Activated T-cell treated with anti-CD3 and anti-CD28 coated beads for 4 hours (primary cell): Measurements from ENCODE around the gene TRPM2.
"Not testable (repeated sequence)": the region's sequence is repeated elsewhere in the genome, so short reads cannot be mapped to it uniquely, and the experiment has no call there.

Source experiments
- DNase-seq: peaks from one replicate; pipeline ENCODE4 v3.0.0-alpha.2; 2020

TRPM2 gene

GRCh38 chr21:44356160-44356559 lies 2.7 kb downstream of the TRPM2 start:
- DNase-seq: no peak

DNA sequence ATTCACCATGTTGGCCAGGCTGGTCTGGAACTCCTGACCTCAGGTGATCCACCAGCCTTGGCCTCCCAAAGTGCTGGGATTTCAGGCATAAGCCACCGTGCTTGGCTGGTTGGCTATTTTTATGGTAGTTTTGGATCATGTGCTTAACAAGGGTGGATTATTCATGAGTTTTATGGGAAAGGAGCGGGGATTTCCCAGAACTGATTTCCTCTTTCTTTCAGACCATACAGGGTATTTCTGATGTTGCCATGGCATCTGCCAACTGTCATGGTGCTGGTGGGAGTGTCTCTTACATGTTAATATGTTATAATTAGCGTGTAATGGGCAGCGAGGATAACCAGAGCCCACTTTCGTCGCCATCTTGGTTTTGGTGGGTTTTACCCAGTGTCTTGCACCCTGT lies 3.2 kb downstream of the TRPM2 start:
- DNase-seq: no peak

DNA sequence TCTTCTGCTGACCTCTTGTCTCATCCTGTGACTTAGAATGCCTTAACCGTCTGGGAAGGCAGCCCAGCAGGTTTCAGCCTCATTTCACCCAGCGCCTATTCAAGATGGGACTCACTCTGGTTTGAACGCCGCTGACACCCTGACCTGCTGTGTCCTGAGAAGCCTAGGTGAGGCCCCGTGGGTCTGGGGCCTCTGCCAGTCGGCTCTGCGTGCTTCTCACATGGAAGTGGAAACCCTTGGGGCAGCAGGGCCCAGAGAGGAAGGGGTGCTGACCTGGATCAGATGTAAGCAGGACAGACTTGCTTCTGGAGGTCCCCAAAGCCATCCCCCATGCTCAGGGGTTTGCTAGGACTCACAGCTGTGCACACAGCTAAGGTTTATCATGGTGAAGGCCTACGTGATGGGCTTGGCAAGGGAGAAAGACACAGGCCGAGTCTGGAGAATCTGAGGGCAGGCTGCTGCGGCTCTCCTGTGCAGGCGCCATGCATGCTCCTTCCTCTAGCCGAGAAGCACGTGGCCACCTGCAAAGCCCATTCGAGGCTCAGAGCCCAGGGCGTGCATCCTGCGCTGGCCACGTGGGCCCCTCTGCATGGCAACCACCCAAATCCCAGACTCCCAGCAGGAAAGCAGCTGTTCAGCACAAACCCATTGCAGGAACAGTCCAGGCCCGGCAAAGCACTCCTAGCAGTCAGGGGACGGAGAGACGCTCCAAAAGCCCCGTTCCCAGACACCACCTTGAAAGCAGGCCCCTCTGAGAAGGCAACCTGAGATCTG lies 3.8 kb downstream of the TRPM2 start:
- no peak for DNase-seq

DNA sequence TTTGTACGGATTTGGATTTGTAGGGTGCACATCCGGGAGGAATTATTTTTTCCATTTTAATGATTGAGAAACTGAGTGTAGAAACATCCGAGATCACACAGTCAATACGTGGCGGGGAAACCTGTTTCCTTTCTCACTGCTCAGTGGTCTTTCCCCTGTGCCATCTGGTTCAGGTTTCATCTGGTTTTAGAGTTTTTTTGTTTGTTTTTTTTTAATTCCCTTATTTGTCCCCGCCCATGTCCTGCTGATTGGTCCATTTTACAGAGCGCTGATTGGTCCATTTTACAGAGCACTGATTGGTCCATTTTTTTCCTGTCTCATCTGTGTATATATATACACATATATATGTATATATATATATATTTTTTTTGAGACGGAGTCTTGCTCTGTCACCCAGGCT lies 6.0 kb downstream of the TRPM2 start:
- no peak for DNase-seq

DNA sequence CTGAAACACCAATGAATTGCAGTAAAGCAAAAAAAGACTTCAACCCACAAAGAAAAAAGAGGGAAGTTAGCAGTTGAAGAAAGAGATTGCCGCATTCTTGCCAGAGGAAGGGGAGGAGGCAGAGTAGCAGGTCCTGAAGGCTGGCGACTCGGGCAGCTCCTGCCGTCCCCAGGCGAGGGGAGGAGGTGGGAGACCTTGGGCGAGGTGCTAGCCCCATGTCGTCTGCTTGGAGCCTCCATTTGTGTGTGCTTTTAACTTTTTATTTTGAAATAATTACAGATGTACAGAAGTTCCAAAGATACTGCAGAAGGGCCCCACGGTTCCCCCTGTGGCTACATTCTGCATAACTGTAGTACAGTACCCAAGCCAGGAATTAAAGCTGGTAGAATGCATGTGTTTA lies 6.7 kb downstream of the TRPM2 start:
- DNase-seq: no peak

DNA sequence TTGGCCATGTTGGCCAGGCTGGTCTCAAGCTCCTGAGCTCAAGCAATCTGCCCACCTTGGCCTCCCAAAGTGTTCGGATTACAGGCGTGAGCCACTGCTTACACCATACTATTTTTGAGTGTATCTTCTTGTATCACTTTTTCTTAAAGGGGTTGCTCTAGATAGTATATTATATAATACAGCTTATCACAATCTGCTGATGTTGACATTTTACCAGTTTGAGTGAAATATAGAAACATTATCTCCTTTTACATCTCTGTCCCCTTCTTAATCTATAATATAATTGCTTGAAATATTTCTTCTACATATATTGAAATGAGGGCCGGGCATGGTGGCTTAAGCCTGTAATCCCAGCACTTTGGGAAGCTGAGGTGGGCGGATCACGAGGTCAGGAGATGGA lies 8.5 kb downstream of the TRPM2 start:
- DNase-seq: not testable (repeated sequence)

- DNase-seq: no peak
These were observed 9.9 kb downstream of the TRPM2 start for GRCh38 chr21:44363278-44363677.

DNA sequence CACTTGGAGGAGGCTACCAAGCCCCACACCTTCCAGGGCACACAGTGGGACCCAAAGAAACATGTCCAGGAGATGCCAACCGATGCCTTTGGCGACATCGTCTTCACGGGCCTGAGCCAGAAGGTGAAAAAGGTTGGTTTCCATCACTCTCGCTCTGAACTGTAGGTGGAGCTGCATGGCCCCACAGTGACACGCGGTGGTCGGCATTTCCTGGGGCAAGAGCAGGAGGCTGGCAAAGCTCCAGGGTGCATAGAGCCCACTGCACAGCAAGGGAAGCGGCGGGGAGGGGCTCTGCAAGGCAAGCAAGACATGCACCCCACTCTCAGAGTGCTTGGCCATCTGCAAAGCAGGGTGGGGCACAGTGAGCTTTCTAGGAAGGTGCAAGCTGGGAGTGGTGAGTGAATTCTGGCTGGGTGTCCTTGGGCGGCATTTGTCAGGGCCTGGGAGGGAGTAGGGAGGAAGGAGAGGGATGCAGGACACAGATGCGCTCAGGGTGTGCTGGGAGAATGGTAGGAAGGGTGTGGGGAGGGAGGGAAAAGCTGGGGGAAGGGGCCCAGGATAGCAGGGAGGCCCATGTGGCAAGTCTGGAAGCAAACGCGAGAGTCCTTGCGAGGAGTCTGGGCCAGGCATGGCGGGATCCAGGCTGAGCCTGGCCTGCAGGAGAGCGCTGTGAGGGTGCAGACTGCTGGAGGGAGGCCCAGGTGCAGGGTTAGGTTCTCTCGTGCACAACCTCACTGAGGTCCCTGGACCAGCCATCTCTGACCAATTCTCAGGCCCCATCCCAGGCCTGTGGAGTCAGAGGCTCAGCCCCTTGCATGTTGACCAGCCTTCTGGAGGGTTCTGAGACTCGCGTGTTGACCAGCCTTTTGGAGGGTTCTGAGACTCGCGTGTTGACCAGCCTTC lies 11.0 kb downstream of the TRPM2 start:
- DNase-seq: no peak

- DNase-seq: no peak
These were observed 12.0 kb downstream of the TRPM2 start for GRCh38 chr21:44365251-44365966.

DNA sequence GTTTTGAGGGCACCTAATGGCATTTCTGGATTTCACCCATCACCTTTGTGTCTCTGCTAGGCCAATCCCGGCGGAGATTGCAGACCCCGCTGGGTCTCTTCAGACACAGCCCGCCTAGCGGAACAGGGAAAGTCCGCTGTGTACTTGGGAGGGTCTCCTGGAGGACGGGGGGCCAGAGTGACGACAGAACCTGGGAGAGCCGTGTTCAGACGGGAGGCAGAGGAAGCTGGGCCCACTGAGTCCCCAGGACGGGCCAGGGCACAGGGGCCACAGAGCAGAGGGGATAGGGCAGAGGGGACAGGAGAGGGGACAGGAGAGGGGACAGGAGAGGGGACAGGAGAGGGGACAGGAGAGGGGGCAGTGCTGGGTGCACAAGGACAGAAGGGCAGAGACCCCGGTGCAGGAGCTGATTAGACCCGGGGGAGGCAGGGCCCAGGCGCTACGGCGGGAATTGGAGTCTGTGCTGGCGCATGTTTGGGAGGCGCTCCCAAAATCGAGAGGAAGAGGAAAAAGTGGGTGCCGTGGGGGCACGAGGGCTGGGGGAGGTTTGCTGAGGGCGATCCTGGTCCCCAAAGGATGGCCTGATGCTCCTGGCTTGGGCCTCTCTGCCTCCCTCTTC lies 12.7 kb downstream of the TRPM2 start:
- no peak for DNase-seq

DNA sequence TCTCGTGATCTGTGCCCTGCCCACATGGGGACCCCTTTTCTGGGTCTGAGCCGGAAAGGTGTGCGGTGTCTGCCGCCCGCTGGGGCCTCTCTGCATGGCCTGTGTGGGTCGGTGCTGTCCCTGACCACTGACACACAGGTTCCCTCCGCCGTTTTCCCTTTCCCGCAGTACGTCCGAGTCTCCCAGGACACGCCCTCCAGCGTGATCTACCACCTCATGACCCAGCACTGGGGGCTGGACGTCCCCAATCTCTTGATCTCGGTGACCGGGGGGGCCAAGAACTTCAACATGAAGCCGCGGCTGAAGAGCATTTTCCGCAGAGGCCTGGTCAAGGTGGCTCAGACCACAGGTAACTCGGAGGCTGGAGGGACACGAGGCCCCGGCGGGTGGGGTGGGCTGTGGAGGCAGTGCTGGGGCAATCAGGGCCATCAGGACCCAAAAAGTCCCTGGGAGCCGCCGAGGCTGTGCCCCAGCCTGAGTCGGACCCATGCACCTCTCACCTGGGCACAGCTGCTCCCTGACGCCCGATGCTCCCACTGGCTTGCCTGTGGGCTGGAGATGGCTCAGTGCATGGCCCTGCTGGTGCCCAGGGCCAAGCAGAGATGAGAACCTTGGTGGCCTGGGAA lies 13.3 kb downstream of the TRPM2 start:
- DNase-seq: no peak

GRCh38 chr21:44368711-44369446 lies 15.5 kb downstream of the TRPM2 start:
- no peak for DNase-seq

DNA sequence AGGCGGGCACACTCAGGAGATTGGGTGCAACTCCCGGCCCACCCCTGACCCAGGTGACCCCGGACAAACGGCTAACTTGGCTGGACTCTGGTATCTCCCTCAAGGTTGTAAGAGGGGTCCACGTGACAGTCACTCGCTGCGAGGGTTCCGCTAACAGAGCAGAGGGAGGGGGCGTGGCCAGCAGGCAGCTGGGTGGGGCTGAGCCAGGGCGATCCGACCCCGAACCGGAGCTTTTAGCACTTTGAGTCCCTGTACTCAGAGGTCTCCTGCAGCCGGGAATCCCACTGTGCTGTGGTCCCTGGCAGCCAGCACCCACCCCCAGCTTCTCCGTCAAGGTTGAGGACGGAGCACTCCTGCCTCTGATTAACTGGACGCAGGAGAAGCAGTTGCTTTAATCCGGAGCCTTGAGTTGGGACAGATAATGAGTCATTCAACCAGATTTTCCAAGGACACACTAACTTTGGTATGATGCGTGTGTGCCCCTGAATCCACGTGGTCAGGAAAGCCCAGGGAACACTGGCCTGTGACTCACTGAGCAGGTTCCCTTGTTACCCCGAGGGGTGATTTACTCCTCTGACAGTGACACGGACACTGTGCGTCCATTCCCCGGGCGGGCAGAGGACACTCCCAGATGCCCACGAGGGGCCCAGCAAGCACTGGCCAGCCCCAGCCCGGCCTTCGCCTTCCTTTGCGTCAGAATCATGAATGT lies 16.8 kb downstream of the TRPM2 start:
- DNase-seq: no peak

GRCh38 chr21:44370786-44371410 lies 17.5 kb downstream of the TRPM2 start:
- DNase-seq: no peak

DNA sequence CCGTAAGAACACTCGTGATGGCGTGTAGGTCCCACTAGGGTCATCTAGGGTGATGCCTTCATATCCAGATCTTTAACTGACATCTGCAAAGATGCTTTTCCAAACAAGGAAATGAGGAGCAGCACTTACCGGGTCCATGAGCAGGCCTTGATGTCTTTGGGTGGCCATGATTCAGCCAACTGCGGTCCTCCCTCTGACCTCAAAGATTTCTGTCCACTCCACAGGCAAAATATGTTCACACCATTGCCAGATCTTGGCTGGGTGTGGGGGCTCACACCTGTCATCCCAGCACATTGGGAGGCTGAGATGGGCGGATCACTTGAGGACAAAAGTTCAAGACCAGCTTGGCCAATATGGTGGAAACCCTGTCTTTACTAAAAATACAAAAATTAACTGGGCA lies 18.2 kb downstream of the TRPM2 start:
- no peak for DNase-seq

DNA sequence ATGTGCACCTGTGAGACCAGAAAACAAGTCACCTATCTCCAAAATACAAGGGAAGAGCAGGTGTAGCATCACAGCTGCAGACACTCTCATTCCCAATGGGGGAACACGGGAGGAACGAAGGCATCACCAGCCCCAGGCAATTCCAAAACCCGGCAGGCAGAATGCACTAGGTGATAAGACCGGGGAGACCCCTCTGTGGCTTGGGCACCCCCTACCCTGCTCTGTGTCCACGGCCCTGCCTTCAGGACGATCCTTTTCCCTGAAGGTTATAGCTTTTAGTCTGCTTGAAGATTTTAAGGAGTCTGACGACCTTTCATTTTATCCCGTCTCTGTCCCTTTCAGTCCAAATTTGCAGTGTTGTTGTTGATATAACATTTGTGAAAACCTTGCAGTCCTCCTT lies 19.2 kb downstream of the TRPM2 start:
- no peak for DNase-seq

- DNase-seq: no peak
These were observed 21.3 kb downstream of the TRPM2 start for GRCh38 chr21:44374601-44375280.

- no peak for DNase-seq
These were observed 21.8 kb downstream of the TRPM2 start for GRCh38 chr21:44375281-44375651.

- no peak for DNase-seq
These were observed 22.4 kb downstream of the TRPM2 start for GRCh38 chr21:44375761-44376241.

DNA sequence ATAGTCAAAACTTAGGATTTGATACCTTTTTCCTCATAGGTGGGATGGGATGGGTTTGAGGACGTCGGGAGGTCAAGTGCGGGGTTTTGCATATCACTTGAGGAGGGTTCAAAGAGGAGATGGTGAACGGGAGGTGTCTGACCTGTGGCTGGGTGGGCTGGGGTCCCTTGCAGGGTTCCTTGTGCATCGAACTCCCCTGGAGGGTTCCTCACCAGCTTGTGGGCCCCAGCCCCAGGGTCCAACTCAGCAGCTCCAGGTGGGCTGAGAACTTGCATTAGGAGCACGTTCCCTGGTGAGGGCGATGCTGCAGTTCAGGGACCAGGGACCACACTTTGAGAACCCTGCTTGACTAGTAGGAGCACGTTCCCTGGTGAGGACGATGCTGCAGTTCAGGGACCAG lies 23.2 kb downstream of the TRPM2 start:
- no peak for DNase-seq
